ENCODE results near the gene AHCY.
"Not testable (repeated sequence)": the region's sequence is repeated elsewhere in the genome, so short reads cannot be mapped to it uniquely, and the experiment has no call there.

AHCY gene

GRCh38 chr20:34302723-34303533, at the start of gene AHCY:
AHCY (minus strand) TSS chr20:34303355; CDS start chr20:34303270, 85 bp downstream.
- FAIRE-seq: peak; percentile 95
- peak; percentile 93 for DNase-seq (ENCODE audit: extremely low spot score, insufficient read length, low read depth)

- no peak for FAIRE-seq
- DNase-seq (ENCODE audit: extremely low spot score, insufficient read length, low read depth): no peak
Observed at GRCh38 chr20:34350095-34350494, 46.9 kb upstream of the AHCY start.

- FAIRE-seq (no peak), DNase-seq (ENCODE audit: extremely low spot score, insufficient read length, low read depth) (no peak)
Observed at GRCh38 chr20:34347571-34347970, 44.4 kb upstream of the AHCY start.

GRCh38 chr20:34346533-34346865, 43.3 kb upstream of the AHCY start:
- DNase-seq (ENCODE audit: extremely low spot score, insufficient read length, low read depth); FAIRE-seq: not testable (repeated sequence)

- FAIRE-seq; DNase-seq (ENCODE audit: extremely low spot score, insufficient read length, low read depth): not testable (repeated sequence)
Observed at GRCh38 chr20:34345839-34346532, 42.8 kb upstream of the AHCY start.

GRCh38 chr20:34345402-34345736, 42.2 kb upstream of the AHCY start:
- FAIRE-seq (no peak), DNase-seq (ENCODE audit: extremely low spot score, insufficient read length, low read depth) (no peak)

- no peak for FAIRE-seq
- no peak for DNase-seq (ENCODE audit: extremely low spot score, insufficient read length, low read depth)
Observed at GRCh38 chr20:34344238-34344637, 41.1 kb upstream of the AHCY start.

GRCh38 chr20:34343458-34344211, 40.5 kb upstream of the AHCY start:
- DNase-seq (ENCODE audit: extremely low spot score, insufficient read length, low read depth) (no peak), FAIRE-seq (no peak)

- not testable (repeated sequence) for FAIRE-seq; DNase-seq (ENCODE audit: extremely low spot score, insufficient read length, low read depth)
Observed at GRCh38 chr20:34341199-34341598, 38.0 kb upstream of the AHCY start.

- not testable (repeated sequence) for DNase-seq (ENCODE audit: extremely low spot score, insufficient read length, low read depth); FAIRE-seq
Observed at GRCh38 chr20:34340726-34341125, 37.6 kb upstream of the AHCY start.

- DNase-seq (ENCODE audit: extremely low spot score, insufficient read length, low read depth) (no peak), FAIRE-seq (peak; percentile 89)
Observed at GRCh38 chr20:34337982-34338726, 35.0 kb upstream of the AHCY start.

- FAIRE-seq (no peak), DNase-seq (ENCODE audit: extremely low spot score, insufficient read length, low read depth) (no peak)
Observed at GRCh38 chr20:34337544-34337943, 34.4 kb upstream of the AHCY start.

- FAIRE-seq: no peak
- no peak for DNase-seq (ENCODE audit: extremely low spot score, insufficient read length, low read depth)
Observed at GRCh38 chr20:34334654-34335407, 31.7 kb upstream of the AHCY start.

GRCh38 chr20:34333786-34334185, 30.6 kb upstream of the AHCY start:
- FAIRE-seq (no peak), DNase-seq (ENCODE audit: extremely low spot score, insufficient read length, low read depth) (no peak)

- no peak for FAIRE-seq
- DNase-seq (ENCODE audit: extremely low spot score, insufficient read length, low read depth): no peak
Observed at GRCh38 chr20:34332262-34332920, 29.2 kb upstream of the AHCY start.

- DNase-seq (ENCODE audit: extremely low spot score, insufficient read length, low read depth) (no peak), FAIRE-seq (no peak)
Observed at GRCh38 chr20:34331838-34332237, 28.7 kb upstream of the AHCY start.

GRCh38 chr20:34330861-34331544, 27.8 kb upstream of the AHCY start:
- DNase-seq (ENCODE audit: extremely low spot score, insufficient read length, low read depth); FAIRE-seq: not testable (repeated sequence)

- FAIRE-seq: no peak
- DNase-seq (ENCODE audit: extremely low spot score, insufficient read length, low read depth): no peak
Observed at GRCh38 chr20:34328928-34329677, 25.9 kb upstream of the AHCY start.
